ENCODE data around the gene CYP2A13. TPM values are rescaled to one million over a fixed set of nuclear protein-coding genes. Genes with fewer than 3 reads are reported as not detected.

Gene CYP2A13
- total and polyA plus RNA-seq, 12 donors: not detected

- Histone ChIP-seq H3K27me3 (peaks cover 0 to 31% (median 12%) of the 10 kb centered on the region in 7 donors), H3K36me3 (no peaks in the 10 kb centered on the region), H3K4me1 (no peaks in the 10 kb centered on the region), H3K4me3 (no peak overlapping the region), H3K27ac (no peak overlapping the region), H3K9me3 (no peaks in the 10 kb centered on the region)
- intact Hi-C loops (cut with DNase I): no loop called here
- no peak for ATAC-seq
- DNase-seq: no peak
- TF ChIP-seq CTCF (IDR thresholded peaks at IDR 0.05): no peak
- 58 to 60% methylated on average over 7 of the region's 7 CpGs for WGBS, 2 donors
Measured at GRCh38 chr19:41064974-41065569, 23.2 kb upstream of the CYP2A13 start.

- 86 to 89% methylated on average over 3 of the region's 3 CpGs for WGBS, 2 donors
- no peak for DNase-seq
- Histone ChIP-seq H3K9me3 (peaks cover 0 to 28% (median 2%) of the 10 kb centered on the region in 11 donors), H3K27me3 (peaks cover 0 to 29% (median 18%) of the 10 kb centered on the region in 7 donors), H3K4me3 (no peak overlapping the region), H3K4me1 (no peaks in the 10 kb centered on the region), H3K36me3 (no peaks in the 10 kb centered on the region), H3K27ac (no peak overlapping the region)
- no peak for TF ChIP-seq CTCF (IDR thresholded peaks at IDR 0.05)
- intact Hi-C loops (cut with DNase I): no loop called here
- ATAC-seq: no peak
Measured at GRCh38 chr19:41076286-41076685, 12.0 kb upstream of the CYP2A13 start.

GRCh38 chr19:41083516-41083915 is 4.7 kb upstream of the CYP2A13 start:
- no peak for ATAC-seq
- peaks cover 0 to 44% (median 28%) of the 10 kb centered on the region in 7 donors for H3K27me3 ChIP-seq
- no peak overlapping the region for H3K4me3 ChIP-seq
- H3K36me3 ChIP-seq: no peaks in the 10 kb centered on the region
- no peaks in the 10 kb centered on the region for H3K4me1 ChIP-seq
- intact Hi-C loops (cut with DNase I): no loop called here
- 66 to 72% methylated on average over 2 of the region's 2 CpGs for WGBS, 2 donors
- no peak overlapping the region for H3K27ac ChIP-seq
- no peak for TF ChIP-seq CTCF (IDR thresholded peaks at IDR 0.05)
- no peak for DNase-seq
- H3K9me3 ChIP-seq: peaks cover 0 to 23% (median 0%) of the 10 kb centered on the region in 11 donors

- DNase-seq (no peak), ATAC-seq (no peak)
- H3K36me3 ChIP-seq: no peaks in the 10 kb centered on the region
- no peak overlapping the region for H3K4me3 ChIP-seq
- H3K27ac ChIP-seq: no peak overlapping the region
- intact Hi-C loops (cut with DNase I): no loop called here
- peaks cover 0 to 3% (median 0%) of the 10 kb centered on the region in 11 donors for H3K9me3 ChIP-seq
- no peak for TF ChIP-seq CTCF (IDR thresholded peaks at IDR 0.05)
- peaks cover 0 to 67% (median 40%) of the 10 kb centered on the region in 7 donors for H3K27me3 ChIP-seq
- H3K4me1 ChIP-seq: no peaks in the 10 kb centered on the region
- 48 to 60% methylated on average over 1 of the region's 1 CpG for WGBS, 2 donors
Measured at GRCh38 chr19:41085748-41086415, 2.4 kb upstream of the CYP2A13 start.
